ACC112 (cell line): ENCODE measurements around the gene CFAP54.
"Not testable (repeated sequence)": the region's sequence is repeated elsewhere in the genome, so short reads cannot be mapped to it uniquely, and the experiment has no call there.

Source experiments
- H2AFZ ChIP-seq: fragments of 200-600 bp; sonication (generic); one replicate; pipeline ENCODE4 v1.6.0; 2017; ENCODE audit warnings: antibody characterized with exemption, low read length; ENCODE audit not compliant: unreplicated experiment
- H3K27ac ChIP-seq: fragments of 200-600 bp; sonication (generic); 2 replicates; pipeline ENCODE4 v1.5.1; 2014; ENCODE audit warnings: low read depth, mild to moderate bottlenecking, antibody characterized with exemption, low read length, moderate library complexity
- H3K27me3 ChIP-seq: fragments of 200-600 bp; sonication (generic); 2 replicates; pipeline ENCODE4 v1.6.1; 2014; ENCODE audit warnings: mild to moderate bottlenecking, antibody characterized with exemption, low read length, moderate library complexity, mixed read lengths; ENCODE audit not compliant: insufficient read depth
- H3K36me3 ChIP-seq: fragments of 200-600 bp; sonication (generic); 2 replicates; pipeline ENCODE4 v1.6.1; 2016; ENCODE audit warnings: mild to moderate bottlenecking, antibody characterized with exemption, low read length, moderate library complexity, mixed read lengths; ENCODE audit not compliant: insufficient read depth
- H3K4me1 ChIP-seq: fragments of 200-600 bp; sonication (generic); one replicate; pipeline ENCODE4 v1.6.1; 2016; ENCODE audit warnings: low read length, mixed read lengths; ENCODE audit not compliant: insufficient read depth, unreplicated experiment, control insufficient read depth
- H3K4me3 ChIP-seq: fragments of 200-600 bp; sonication (generic); 2 replicates; pipeline ENCODE4 v1.5.1; 2014; ENCODE audit warnings: mild to moderate bottlenecking, low read depth, low read length
- H3K79me2 ChIP-seq: fragments of 200-600 bp; sonication (generic); one replicate; pipeline ENCODE4 v1.6.0; 2016; ENCODE audit warnings: low read length; ENCODE audit not compliant: control insufficient read depth, unreplicated experiment, insufficient read depth

Gene CFAP54

GRCh38 chr12:96482086-96482485 lies 7.3 kb upstream of the CFAP54 start:
- no peaks in the 10 kb centered on the region for H3K36me3 ChIP-seq
- H3K27me3 ChIP-seq = no peaks in the 10 kb centered on the region
- H3K4me1 ChIP-seq = peaks cover 17% of the 10 kb centered on the region
- H2AFZ ChIP-seq = no peak overlapping the region
- no peak overlapping the region for H3K4me3 ChIP-seq
- H3K27ac ChIP-seq = no peak overlapping the region
- no peaks in the 10 kb centered on the region for H3K79me2 ChIP-seq

- Histone ChIP-seq H3K4me3 (no peak overlapping the region), H2AFZ (no peak overlapping the region), H3K27me3 (no peaks in the 10 kb centered on the region), H3K36me3 (no peaks in the 10 kb centered on the region), H3K79me2 (no peaks in the 10 kb centered on the region), H3K4me1 (peaks cover 26% of the 10 kb centered on the region), H3K27ac (no peak overlapping the region)
Observed at GRCh38 chr12:96483116-96483515, 6.3 kb upstream of the CFAP54 start.

GRCh38 chr12:96486751-96487613 lies 2.4 kb upstream of the CFAP54 start:
- Histone ChIP-seq H3K36me3 (no peaks in the 10 kb centered on the region), H3K27ac (peak overlapping the region; percentile 94), H3K27me3 (no peaks in the 10 kb centered on the region), H3K4me3 (peak overlapping the region; percentile 13; the same call in 1 of the 2 replicates), H2AFZ (peak overlapping the region; percentile 78), H3K4me1 (peaks cover 41% of the 10 kb centered on the region), H3K79me2 (no peaks in the 10 kb centered on the region)

- Histone ChIP-seq H2AFZ (peak overlapping the region; percentile 78), H3K27me3 (no peaks in the 10 kb centered on the region), H3K4me3 (peak overlapping the region; percentile 13; the same call in 1 of the 2 replicates), H3K79me2 (no peaks in the 10 kb centered on the region), H3K27ac (peak overlapping the region; percentile 94), H3K4me1 (peaks cover 41% of the 10 kb centered on the region), H3K36me3 (no peaks in the 10 kb centered on the region)
Observed at GRCh38 chr12:96487634-96488033, 1.7 kb upstream of the CFAP54 start.

- Histone ChIP-seq H3K4me1 (peaks cover 31% of the 10 kb centered on the region), H3K36me3 (no peaks in the 10 kb centered on the region), H3K79me2 (no peaks in the 10 kb centered on the region), H3K4me3 (no peak overlapping the region), H2AFZ (no peak overlapping the region), H3K27me3 (no peaks in the 10 kb centered on the region), H3K27ac (peak overlapping the region; percentile 41)
Observed at GRCh38 chr12:96493106-96493505, 3.7 kb downstream of the CFAP54 start.

GRCh38 chr12:96494154-96494553 lies 4.8 kb downstream of the CFAP54 start:
- not testable (repeated sequence) for H3K79me2 ChIP-seq, H3K27me3 ChIP-seq, H3K36me3 ChIP-seq, H3K4me3 ChIP-seq
- H3K27ac ChIP-seq = peak overlapping the region; percentile 35
- peak overlapping the region; percentile 91 for H2AFZ ChIP-seq
- H3K4me1 ChIP-seq = peaks cover 21% of the 10 kb centered on the region

- H3K4me1 ChIP-seq = peaks cover 22% of the 10 kb centered on the region
- H3K27me3 ChIP-seq = no peaks in the 10 kb centered on the region
- no peak overlapping the region for H3K4me3 ChIP-seq
- no peak overlapping the region for H3K27ac ChIP-seq
- H3K79me2 ChIP-seq = no peaks in the 10 kb centered on the region
- no peak overlapping the region for H2AFZ ChIP-seq
- H3K36me3 ChIP-seq = no peaks in the 10 kb centered on the region
Observed at GRCh38 chr12:96495155-96495554, 5.8 kb downstream of the CFAP54 start.

- no peak overlapping the region for H2AFZ ChIP-seq
- H3K4me3 ChIP-seq = no peak overlapping the region
- no peaks in the 10 kb centered on the region for H3K79me2 ChIP-seq
- H3K4me1 ChIP-seq = peaks cover 27% of the 10 kb centered on the region
- H3K27me3 ChIP-seq = no peaks in the 10 kb centered on the region
- H3K27ac ChIP-seq = no peak overlapping the region
- H3K36me3 ChIP-seq = no peaks in the 10 kb centered on the region
Observed at GRCh38 chr12:96495841-96496545, 6.6 kb downstream of the CFAP54 start.

GRCh38 chr12:96496944-96497343 lies 7.6 kb downstream of the CFAP54 start:
- H3K27ac ChIP-seq = no peak overlapping the region
- H2AFZ ChIP-seq = no peak overlapping the region
- no peak overlapping the region for H3K4me3 ChIP-seq
- H3K36me3 ChIP-seq = no peaks in the 10 kb centered on the region
- no peaks in the 10 kb centered on the region for H3K79me2 ChIP-seq
- peaks cover 36% of the 10 kb centered on the region for H3K4me1 ChIP-seq
- no peaks in the 10 kb centered on the region for H3K27me3 ChIP-seq

GRCh38 chr12:96497855-96498254 lies 8.5 kb downstream of the CFAP54 start:
- no peaks in the 10 kb centered on the region for H3K27me3 ChIP-seq
- H3K4me3 ChIP-seq = no peak overlapping the region
- H3K4me1 ChIP-seq = peaks cover 42% of the 10 kb centered on the region
- H3K27ac ChIP-seq = no peak overlapping the region
- no peaks in the 10 kb centered on the region for H3K79me2 ChIP-seq
- H3K36me3 ChIP-seq = no peaks in the 10 kb centered on the region
- H2AFZ ChIP-seq = no peak overlapping the region
